DLD1 (cell line): ENCODE measurements around the gene PRKCA.

Source experiments
- in situ Hi-C: cut with HindIII; loops from 2 replicates; pipeline ENCODE4 v1.10.0; 2017; ENCODE audit warnings: low sequenced_read_pairs

Gene PRKCA

DNA sequence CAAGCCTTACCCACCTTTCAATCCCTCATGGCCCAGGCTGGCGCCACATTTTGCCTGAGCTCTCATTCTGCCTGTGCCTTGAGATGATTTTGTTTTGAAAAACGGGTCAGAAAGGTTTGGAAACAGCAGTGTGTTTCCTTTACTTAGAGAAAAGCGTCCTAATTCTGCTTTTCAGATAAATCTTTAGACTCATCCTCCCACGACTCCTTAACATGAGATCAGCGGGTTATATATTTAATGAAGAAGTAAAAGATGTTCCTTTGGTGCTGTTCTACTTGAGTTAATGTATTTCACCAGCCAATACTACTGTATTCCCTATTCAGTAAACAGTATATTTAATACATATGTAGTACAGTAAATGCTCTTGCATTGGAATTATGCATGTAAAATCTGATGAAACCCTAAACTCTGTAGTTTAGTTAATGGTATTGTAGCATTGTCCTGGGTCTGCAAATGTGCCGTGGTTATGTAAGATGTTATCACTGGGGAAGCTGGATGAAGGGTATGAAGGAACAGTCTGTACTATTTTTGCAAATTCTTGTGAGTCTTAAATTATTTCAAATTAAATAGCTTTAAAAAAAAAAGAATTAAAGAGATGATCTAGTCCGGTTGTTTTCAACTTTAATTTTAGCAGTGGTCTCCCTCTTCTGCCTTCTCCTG lies 333.1 kb downstream of the PRKCA start:
- in situ Hi-C loops = no loop called here

DNA sequence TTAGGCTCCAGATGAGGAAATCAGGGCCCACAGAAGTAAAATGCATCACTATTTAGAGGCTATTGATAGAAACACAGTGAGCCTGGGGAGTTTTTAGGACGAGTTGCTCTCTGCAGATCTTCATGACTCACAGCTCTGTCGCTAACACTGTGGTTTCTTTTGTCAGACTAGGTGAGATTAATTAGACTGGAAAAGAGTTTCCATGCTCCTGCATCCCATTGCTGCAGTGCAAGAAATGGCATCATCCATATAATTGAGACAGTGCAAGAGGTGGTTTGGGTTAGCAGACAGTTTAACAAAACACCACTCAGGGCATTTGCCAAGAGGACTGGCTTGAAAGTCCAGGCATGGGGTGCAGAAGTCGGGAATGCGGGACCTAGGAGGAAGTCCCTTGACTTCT lies 333.7 kb downstream of the PRKCA start:
- in situ Hi-C loops = no loop called here

GRCh38 chr17:66637491-66637890 lies 335.1 kb downstream of the PRKCA start:
- in situ Hi-C loops = no loop called here

- in situ Hi-C loops = no loop called here
These were observed 336.5 kb downstream of the PRKCA start for GRCh38 chr17:66638707-66639479.

- in situ Hi-C loops = no loop called here
These were observed 341.6 kb downstream of the PRKCA start for GRCh38 chr17:66643815-66644710.

GRCh38 chr17:66645259-66645658 lies 342.8 kb downstream of the PRKCA start:
- in situ Hi-C loops = no loop called here

- in situ Hi-C loops = no loop called here
These were observed 345.1 kb downstream of the PRKCA start for GRCh38 chr17:66647391-66647983.

GRCh38 chr17:66649818-66650543 lies 347.6 kb downstream of the PRKCA start:
- in situ Hi-C loops = loop anchor here (25.0 kb wide), 1 partner anchor 463 kb away; the partner anchor contains the start of gene CEP112

DNA sequence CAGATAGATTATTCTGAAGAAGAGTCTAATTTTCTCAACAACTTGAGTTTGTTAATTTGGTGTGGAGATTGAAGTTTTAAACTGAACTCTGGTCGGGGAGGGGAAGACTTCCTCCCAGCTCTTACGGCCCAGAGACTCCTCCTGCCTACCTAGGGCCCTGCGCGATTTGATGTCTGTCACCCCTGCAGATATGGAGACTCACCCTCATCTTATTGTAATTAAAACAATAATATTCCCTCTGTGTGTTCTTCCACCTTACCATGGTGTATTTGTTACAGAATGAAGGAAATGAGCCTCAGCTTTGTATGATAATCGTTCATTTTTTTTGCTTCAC lies 348.1 kb downstream of the PRKCA start:
- in situ Hi-C loops = loop anchor here (25.0 kb wide), 1 partner anchor 463 kb away; the partner anchor contains the start of gene CEP112

- in situ Hi-C loops = loop anchor here (25.0 kb wide), 1 partner anchor 466 kb away; the partner anchor contains the start of gene CEP112
These were observed 350.6 kb downstream of the PRKCA start for GRCh38 chr17:66652840-66653507.

DNA sequence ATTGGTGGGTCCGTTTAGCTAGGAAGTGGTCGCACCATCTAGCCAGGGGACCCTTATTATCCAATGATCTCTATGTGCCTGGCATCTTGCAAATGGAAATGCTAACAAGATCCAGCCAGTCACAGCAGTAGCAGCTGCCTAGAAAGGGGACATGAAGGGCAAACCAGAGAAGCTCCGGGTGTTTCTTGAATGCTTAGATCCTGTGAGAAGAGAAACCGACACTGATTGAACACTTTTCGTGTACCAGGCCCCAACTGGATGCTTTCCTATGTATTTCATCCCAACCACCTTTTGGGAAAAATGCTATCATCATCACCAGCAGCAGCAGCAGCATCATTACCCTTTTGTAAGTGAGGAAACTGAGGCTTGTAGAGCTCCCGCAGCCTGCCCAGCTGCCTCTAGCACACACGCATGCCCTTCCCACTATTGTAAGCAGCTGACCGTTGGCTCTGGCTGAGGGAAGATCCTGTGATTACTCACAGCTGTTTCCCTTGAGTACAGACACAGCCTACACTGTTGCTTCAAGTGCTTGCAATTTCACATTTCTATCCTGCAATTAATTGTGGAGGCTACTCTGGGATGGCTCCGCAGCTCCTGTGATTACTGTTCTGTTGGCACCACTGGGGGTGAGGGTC lies 351.8 kb downstream of the PRKCA start:
- in situ Hi-C loops = loop anchor here (25.0 kb wide), 1 partner anchor 467 kb away; the partner anchor contains the start of gene CEP112

DNA sequence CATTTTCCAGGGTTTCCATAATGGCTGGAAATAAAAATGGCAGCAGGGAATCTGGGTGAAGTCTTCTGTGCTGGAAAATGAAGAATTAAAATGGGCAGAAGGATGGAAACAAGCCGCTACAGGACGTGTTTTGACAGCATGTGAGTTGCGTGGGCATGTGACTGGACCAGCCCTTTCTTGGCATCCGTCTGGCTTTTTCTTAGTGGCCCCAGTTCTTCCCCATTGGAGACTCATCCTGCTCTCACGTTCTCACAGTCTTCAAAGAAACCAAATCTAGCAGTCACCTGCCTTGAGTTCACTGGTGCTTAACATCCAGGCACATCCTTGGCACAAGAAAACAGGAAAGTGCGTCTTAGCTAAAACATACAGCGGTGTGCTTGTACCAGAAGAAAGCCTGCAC lies 352.4 kb downstream of the PRKCA start:
- in situ Hi-C loops = loop anchor here (25.0 kb wide), 1 partner anchor 467 kb away; the partner anchor contains the start of gene CEP112

GRCh38 chr17:66655461-66655860 lies 353.0 kb downstream of the PRKCA start:
- in situ Hi-C loops = loop anchor here (25.0 kb wide), 1 partner anchor 468 kb away; the partner anchor contains the start of gene CEP112

- in situ Hi-C loops = loop anchor here (25.0 kb wide), 1 partner anchor 469 kb away; the partner anchor contains the start of gene CEP112
These were observed 353.4 kb downstream of the PRKCA start for GRCh38 chr17:66655861-66656260.

DNA sequence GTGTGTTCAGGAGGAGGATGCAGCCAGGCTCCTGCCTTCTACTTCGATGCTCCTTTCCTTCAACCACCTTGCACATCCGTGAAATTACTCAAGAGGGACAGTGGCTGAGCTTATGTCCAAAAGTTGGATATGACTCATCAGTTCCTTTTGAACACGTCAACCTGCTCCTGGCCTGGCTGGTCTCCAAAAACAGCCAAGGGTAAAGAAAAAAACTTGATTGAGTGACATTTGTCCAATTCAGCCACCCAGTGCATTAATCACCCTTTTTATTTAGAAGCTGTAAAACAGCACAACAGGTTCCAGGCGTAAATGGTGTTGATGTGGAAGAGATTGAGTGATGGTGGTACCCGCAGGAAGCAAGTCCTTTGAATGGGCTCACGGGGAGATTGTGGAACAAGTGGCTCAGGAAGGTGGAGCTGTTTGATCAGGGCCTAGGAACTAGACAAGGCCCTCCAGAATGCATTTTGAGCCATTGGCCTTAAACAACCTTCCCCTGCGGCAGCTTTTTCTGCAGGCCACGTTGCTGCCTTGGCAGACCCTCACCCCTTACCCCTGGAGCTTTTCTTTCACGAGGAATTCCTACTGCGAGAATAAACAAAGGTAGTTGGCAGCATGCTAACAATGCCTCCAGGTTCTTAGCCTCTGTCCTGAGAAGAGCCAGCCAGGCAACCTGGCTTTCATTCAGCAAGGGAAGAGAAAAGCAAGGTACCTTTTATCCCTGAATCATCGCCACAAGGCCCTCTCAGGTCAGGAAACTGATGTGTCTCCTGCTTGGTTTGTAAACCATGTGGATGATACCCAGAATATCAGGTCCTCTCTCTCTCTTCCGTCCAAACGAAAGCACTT lies 359.2 kb downstream of the PRKCA start:
- in situ Hi-C loops = loop anchor here (25.0 kb wide), 1 partner anchor 474 kb away; the partner anchor contains the start of gene CEP112

DNA sequence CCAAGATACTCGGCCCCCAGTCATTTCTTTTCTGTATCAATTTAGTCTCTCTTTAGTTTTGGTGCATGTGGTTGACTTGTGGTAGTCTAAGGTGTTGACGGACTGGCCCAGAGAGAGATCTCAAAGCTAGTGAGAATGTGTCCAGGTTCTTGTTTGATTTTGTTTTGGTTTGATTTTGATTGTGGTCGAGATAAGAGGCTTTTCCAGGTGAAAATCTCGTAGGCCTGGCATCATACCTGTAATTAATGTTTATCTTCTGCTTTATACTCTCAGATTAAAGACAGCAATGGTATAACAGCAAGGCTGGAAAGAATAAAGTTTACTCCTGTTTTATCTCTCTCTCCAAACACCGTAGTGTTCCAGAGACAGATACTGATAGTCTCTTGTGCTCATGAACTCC lies 360.1 kb downstream of the PRKCA start:
- in situ Hi-C loops = loop anchor here (25.0 kb wide), 1 partner anchor 475 kb away; the partner anchor contains the start of gene CEP112

- in situ Hi-C loops = loop anchor here (25.0 kb wide), 1 partner anchor 476 kb away; the partner anchor contains the start of gene CEP112
These were observed 360.7 kb downstream of the PRKCA start for GRCh38 chr17:66663041-66663606.
